Activated naive CD4-positive, alpha-beta T cell treated with anti-CD3 and anti-CD28 coated beads, Interleukin-2, amount 50 U/mL, for 24 hours (primary cell): ENCODE results near the gene PEX19.
A peak's percentile ranks its signal among the peaks of the same experiment; 100 is the strongest.

Source experiments
- H3K27ac Mint-ChIP-seq: one replicate; pipeline ENCODE4 v1.8.0; 2021; ENCODE audit warnings: mild to moderate bottlenecking, mixed read lengths
- H3K27me3 Mint-ChIP-seq: one replicate; pipeline ENCODE4 v1.8.0; 2021; ENCODE audit warnings: mixed read lengths
- H3K36me3 Mint-ChIP-seq: one replicate; pipeline ENCODE4 v1.8.0; 2021; ENCODE audit warnings: mixed read lengths
- H3K4me1 Mint-ChIP-seq: one replicate; pipeline ENCODE4 v1.8.0; 2021; ENCODE audit warnings: mixed read lengths
- H3K4me3 Mint-ChIP-seq: one replicate; pipeline ENCODE4 v1.8.0; 2021; ENCODE audit warnings: mild to moderate bottlenecking, mixed read lengths
- H3K9me3 Mint-ChIP-seq: one replicate; pipeline ENCODE4 v1.8.0; 2021; ENCODE audit warnings: mixed read lengths

Gene PEX19

GRCh38 chr1:160228431-160228830, 56.5 kb downstream of the PEX19 start:
- peaks cover 15% of the 10 kb centered on the region for H3K36me3 Mint-ChIP-seq
- H3K9me3 Mint-ChIP-seq = no peaks in the 10 kb centered on the region

DNA sequence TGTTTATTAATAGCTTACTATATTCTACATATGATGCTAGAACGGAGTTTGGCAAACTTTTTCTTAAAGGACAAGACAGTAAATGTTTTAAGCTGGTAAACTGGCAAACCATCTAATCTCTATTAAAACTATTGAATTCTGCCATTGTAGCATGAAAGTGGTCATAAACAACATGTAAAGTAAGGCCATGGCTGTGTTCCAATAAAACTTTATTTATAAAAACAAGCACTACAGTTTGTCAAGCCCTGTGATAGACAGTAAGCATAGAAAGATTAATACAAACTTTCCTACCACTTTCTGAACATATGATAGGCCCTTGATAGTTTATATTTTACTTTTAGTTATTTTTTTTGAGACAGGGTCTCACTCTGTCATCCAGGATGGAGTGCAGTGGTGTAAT, 57.4 kb downstream of the PEX19 start:
- H3K36me3 Mint-ChIP-seq = peaks cover 15% of the 10 kb centered on the region
- H3K27ac Mint-ChIP-seq = peak overlapping the region; percentile 32
- H3K27me3 Mint-ChIP-seq = no peaks in the 10 kb centered on the region
- no peak overlapping the region for H3K4me3 Mint-ChIP-seq
- no peaks in the 10 kb centered on the region for H3K9me3 Mint-ChIP-seq
- H3K4me1 Mint-ChIP-seq = no peaks in the 10 kb centered on the region

More at GRCh38 chr1:160228431-160228830, 56.5 kb downstream of the PEX19 start:
- Mint-ChIP-seq H3K27ac (no peak overlapping the region), H3K4me1 (peaks cover 2% of the 10 kb centered on the region), H3K4me3 (no peak overlapping the region), H3K27me3 (no peaks in the 10 kb centered on the region)

DNA sequence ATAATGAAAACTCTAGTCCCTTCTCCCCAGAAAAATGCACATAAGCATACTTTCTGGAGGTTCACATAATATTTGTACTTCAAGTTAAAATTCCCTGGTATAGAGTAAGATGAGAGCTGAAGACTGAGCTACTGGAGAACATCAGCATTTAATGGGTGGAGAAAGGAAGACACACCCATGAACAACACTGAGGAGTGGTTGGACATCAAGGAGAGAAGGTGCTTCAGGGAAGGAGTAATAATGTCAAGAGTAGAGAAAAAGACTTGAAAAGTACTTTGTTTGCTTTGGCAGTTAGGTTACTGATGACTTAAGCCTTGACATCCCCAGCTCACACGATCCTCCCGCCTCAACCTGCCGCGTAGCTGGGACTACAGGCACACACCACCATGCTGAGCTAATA, 57.9 kb downstream of the PEX19 start:
- H3K27me3 Mint-ChIP-seq = no peaks in the 10 kb centered on the region
- H3K9me3 Mint-ChIP-seq = no peaks in the 10 kb centered on the region
- peaks cover 15% of the 10 kb centered on the region for H3K36me3 Mint-ChIP-seq
- H3K4me3 Mint-ChIP-seq = no peak overlapping the region
- peak overlapping the region; percentile 32 for H3K27ac Mint-ChIP-seq
- no peaks in the 10 kb centered on the region for H3K4me1 Mint-ChIP-seq
